ENCODE data around the gene CD40LG.

CD40LG gene

GRCh38 chrX:136647677-136648360 lies at the start of gene CD40LG:
Gene CD40LG, plus strand, starts transcription at chrX:136648158. Its CDS starts 91 bp downstream, at chrX:136648249.
- no peak for DNase-seq

DNA sequence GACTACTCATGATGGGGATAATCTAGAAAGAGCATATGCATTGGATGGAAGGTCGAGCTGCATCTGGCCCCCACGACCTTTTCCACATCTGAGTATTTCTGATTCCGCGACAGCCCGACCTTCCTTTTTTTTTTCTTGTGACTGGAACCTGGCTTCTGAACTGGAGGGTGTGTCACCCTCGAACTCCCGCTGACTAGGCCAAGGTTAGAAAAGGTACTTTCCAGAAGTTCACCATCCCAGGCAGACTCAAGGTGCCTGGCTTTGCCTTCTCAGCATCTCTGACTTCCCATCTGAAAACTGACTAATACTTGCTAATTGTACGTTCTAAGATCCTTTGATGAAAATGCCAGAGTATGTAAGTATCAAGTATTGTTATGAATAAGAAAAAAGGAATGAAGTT lies 49.3 kb upstream of the CD40LG start:
- no peak for DNase-seq

GRCh38 chrX:136600059-136600458 lies 47.9 kb upstream of the CD40LG start:
- no peak for DNase-seq

DNA sequence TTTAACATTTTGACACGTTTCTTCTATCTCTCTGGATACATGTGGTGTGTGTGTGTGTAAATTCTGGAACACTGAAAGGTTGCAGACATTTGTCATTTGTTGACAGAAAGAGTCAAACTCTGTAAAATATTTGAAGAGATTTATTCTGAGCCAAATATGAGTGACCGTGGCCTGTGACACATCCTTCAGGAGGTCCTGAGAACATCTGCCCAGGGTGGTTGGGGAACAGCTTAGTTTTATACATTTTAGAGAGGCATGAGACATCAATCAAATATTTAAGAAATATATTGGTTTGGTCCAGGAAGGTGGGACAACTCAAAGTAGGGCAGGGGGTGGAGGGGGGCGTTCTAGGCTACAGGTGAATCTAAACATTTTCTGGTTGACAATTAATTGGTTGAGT lies 40.7 kb upstream of the CD40LG start:
- DNase-seq: no peak

GRCh38 chrX:136608295-136608933 lies 39.5 kb upstream of the CD40LG start:
- DNase-seq: peak in 1 of 3 experiments; percentile 29

DNA sequence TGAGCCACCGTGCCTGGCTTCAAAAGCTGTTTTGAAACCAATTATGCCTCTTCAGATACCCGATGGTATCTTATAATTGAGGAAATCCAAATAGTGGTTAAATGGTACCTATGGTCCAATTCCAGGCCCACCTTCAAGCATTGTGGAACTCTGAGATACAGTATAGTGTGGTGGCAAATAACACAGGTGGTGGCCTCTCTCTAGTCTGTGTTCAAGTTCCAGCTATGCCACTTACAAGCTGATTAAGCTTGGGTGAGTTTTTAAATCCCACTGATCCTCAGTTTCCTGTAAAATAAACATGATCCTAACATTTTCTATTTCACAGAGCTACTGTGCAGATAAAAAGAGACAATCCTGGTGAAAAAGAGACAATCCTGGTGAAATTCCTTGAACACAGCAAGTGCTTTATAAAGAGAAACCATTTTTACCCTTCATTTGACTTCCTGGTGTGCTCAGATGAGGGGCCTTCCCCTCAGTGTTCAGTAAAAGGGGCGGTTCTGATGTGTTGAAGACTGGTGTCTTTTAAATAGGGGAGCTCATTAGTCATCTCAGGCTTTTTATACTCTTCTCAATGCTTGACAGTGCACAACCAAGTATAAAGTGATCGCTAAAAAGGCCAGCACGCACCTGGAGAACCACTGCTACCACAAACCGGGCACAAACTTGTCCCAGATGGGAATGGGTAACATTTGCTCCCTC lies 30.8 kb upstream of the CD40LG start:
- DNase-seq: no peak

DNA sequence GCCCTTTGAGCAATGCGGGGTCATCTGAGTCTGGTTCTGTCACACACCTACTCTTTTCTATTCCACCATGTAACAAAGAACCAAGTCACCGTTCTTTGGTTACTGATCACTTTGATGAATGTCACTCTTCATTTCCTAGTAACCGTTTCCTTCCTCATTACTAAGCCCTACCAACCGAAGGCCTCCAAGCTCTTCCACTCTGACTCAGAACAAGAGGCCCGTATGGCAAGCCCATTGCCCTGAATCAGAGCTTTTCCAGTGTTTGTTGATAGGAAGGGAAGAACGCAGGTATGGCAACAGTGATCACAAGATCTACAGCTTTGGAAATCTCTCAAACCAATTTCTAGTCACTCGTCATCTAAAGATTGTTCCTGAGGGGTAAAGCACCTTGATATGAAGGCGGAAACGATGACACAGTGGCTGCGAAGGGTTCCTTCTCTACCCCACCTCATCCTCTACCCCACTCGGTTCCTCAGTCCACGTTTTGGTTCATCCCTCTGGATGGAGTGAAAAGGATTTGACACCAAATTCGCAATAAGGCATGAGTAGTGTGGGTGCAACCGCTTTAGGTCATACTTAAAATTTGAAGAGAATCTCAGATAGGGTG lies 28.0 kb upstream of the CD40LG start:
- DNase-seq: no peak

DNA sequence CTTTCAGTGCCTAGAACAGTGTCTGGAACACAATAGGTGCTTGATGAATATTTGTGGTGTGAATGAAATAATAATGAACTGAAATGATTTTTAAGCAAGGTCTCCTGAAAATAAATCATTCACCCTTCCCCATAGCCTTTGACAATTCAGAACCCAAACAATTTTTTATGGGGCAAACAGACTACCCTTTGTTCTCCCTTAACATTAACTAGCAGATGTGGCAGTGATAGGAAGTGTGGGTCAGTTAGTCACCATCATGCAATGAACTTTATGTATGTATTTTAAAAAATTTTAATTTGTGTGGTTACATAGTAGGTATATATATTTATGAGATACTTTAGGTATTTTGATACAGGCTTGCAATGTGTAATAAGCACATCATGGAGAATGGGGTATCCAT lies 27.2 kb upstream of the CD40LG start:
- DNase-seq: no peak

- DNase-seq: no peak
These were observed 25.4 kb upstream of the CD40LG start for GRCh38 chrX:136622568-136622967.

DNA sequence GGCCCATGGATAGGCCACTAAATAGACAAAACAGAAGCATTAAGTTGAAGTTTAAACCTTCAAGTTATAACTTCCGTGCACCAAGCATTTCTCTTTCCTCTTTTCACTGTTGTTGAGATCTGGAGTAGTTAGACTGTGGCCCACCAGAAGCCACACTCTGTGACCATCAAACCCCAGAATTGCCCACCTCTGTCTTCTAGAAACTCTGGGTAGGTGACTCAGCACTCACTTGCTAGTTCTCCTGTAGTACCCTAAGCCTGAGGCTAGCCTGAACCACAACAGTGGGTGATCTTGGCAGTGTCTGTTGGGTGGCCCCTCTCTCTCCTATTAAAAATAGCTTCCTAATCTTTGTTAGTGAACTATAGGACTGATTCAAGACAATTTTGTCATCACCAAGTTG lies 24.6 kb upstream of the CD40LG start:
- no peak for DNase-seq

DNA sequence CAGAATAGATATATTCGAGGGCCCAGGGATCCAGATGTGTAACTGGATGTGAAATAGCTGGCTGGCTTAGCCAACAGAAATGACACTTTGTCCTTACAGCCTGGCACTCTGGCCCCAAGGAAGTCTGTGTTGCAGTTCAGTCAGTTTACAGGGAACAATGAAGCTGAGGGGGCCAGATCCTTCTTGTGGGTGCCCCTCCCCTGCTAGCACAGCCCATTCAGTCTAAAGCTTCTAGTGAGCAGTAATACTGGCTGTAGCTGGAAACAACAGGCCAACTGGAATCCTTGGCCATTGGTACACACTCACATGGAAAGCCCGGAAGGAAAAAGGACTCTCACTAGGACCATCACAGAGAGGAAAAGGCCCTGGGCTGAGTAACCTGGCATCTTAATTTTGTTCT lies 22.7 kb upstream of the CD40LG start:
- DNase-seq: no peak

GRCh38 chrX:136626237-136626636 lies 21.7 kb upstream of the CD40LG start:
- DNase-seq: no peak

GRCh38 chrX:136626891-136627290 lies 21.1 kb upstream of the CD40LG start:
- DNase-seq: no peak

DNA sequence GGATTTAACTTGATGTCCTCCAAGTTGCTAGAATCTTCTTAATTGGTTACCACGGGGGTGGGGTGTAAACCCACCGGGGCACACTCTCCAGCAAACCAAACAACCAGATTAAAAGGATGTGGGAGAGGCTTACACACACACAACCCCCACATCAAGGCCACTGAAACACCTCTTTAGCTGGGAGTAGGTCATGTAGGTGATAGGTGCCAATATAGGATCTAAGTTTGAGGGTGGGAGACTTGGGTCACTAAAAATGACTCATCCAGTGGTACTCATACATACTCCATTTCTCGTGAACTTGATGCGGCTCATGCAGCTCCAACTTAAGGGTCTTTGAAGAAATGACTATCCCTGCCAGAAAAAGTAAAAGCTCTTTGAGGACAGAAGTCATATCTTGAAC lies 20.5 kb upstream of the CD40LG start:
- DNase-seq: no peak

DNA sequence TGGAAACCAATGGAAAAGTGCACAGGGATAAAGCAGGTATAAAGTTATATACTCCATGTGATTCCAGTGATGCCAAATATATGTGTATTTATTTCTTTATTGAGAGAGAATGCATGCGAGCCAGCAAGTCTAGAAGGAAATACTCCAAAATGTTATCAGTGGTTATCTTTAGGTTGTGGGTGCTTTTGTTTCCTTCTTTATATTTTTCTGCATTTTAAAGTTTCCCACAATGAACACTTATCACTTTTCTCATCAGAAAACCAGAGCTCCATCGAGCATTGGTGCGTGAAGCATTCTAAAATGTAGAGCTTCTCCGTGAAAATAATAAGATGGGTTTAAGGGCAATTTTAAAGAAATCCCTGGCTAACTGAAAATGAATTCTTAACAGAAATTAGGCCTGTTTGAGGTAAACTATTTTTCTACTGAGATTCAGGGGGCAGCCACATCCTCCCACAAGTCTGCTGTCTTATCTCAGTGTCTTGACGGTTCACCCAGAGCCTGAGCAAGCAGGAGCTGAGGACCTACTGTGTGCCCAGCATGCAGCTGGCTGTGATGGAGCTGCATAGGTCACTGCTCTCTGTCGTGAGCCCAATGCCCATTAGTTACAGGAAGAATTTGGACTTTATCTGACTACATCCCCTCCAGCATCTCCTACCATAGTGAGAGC lies 18.7 kb upstream of the CD40LG start:
- DNase-seq: no peak

- DNase-seq: no peak
These were observed 17.1 kb upstream of the CD40LG start for GRCh38 chrX:136630881-136631280.

DNA sequence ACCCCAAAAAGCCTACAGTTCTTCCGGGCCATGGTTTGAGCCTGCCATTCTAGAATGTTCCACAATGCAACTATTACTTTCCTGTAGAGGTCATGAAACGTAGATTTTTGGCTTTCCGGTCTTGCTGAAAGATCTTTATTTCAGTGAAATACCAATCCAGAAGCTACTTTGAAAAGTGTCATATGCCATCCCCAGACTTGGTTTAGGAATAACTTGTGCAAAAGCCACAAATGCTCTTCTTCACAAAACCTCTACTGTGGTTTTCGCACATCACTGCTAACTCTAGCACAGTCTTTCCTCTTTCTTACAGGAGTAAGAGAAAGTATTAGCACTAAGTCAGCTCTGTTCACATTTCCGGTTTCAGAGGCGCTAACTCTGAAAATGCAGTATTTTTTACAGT lies 12.7 kb upstream of the CD40LG start:
- DNase-seq: no peak

DNA sequence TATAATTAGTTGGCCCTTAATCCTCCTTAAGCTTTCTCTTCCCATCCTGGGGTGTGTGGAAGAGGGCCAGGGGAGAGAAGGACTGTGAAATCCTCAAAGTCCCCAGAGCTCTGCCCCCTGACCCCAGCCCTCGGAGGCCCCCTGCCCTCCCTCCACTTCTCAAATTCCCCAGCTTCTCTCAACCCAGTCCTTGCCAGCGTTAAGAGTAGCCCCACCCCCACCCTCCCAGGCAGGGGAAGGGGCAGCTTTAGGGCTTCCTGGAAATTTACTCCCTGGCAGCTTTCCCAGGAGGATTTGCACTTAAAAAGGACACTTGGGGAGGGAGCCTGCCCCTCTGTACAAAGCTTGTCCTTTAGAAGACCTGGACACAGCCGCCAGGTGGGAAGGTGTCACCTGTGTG lies 11.8 kb upstream of the CD40LG start:
- DNase-seq: no peak

DNA sequence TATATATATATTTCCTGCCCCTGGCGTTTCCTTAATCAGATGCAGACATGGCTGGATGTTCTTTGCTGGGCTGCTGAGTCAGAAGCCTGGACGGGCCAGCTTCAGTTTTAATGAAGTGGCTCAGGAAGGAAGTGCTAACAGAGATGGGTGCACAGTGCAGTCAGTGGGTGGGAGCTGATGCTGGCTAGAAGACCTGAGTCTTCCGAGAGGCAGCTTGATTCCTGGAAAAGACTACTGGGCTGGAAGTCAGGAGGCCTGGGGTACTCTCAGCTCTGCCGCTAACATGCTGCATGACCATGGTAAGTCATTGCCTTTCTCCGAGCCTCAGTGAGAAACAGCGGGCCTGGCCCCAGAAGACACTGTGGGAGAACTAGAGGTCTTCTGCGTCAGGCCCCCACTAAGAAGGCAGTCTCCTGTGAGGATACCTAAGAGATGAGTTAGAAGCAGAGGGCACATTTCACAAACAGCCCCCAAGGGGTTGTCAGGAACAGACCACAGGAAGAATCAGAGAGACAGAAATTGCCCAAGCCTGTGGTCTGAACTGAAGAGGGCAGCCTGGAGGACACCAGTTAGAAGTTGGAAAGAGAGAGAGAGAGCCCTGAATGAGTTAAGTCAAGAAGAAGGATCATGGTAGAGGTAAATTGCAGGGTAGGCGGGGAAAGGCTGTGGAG lies 8.3 kb upstream of the CD40LG start:
- no peak for DNase-seq

DNA sequence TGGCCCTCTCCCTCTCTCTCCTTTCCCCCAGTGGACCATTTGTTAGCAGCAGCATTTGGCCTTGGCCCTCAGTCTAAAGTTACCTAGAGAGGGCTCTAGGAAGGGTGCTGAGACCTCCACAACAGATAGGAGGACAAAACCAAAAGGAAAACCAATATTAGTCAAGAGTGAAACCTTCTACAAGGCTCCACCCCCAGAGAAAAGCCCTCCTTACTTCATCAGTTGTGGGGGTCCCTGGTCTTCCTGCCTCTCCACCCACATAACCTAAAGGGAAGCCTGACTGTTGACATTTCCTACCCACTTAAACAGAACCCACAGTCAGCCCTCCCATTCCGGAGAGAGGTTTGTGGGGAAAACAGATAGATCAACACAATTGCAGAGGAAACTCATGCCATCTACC lies 4.7 kb upstream of the CD40LG start:
- DNase-seq: no peak

GRCh38 chrX:136646602-136647239 lies 1.2 kb upstream of the CD40LG start:
- no peak for DNase-seq

DNA sequence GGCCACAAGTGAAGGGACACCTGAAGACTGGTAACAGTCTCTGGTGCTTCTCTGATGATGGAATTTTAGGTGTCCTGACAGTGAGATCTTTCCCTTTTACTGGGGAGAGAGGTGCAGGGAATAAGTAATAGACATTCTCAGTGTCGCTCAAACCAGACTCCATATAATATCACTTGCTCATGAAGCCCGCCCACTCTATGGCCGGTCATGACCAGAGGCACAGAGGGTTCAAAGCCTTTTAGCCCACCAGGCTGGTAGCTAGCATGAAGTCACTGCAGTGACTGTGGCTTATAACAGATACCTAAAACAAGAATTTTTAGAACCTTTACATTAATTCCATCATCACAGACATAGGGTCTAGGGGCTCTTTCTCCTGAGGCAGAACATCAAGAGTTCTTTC lies 2.9 kb downstream of the CD40LG start:
- no peak for DNase-seq

Data from NCI-H1417 (cell line).